HCT116 (cell line): ENCODE measurements around the gene AGFG2. TPM values are rescaled to one million over a fixed set of nuclear protein-coding genes. Genes with fewer than 3 reads are reported as not detected.

Experiments
- ATAC-seq: fragments of 200-7000 bp; cut with Tn5 transposase; 2 replicates; pipeline ENCODE4 v1.9.1; 2020; ENCODE audit warnings: mild to moderate bottlenecking, moderate library complexity
- BruUV-seq: library from RNA; stranded (reverse); fragments of 400-500 nt; replicated peaks from 2 replicates; lab custom pipeline; 2021; lab: Mats Ljungman, UMichigan
- CTCF ChIA-PET: fragments of 300-600 bp; sonication (Branson Sonifier 250); formaldehyde crosslinking; loops from one replicate; lab custom pipeline; 2021; ENCODE audit warnings: antibody characterized with exemption; lab: Charles Lee
- POLR2A ChIA-PET: fragments of 300-600, 350-600 bp; sonication (Branson Sonifier 250); formaldehyde crosslinking; loops from one replicate; lab custom pipeline; 2021; ENCODE audit warnings: antibody characterized with exemption; lab: Charles Lee
- RAD21 ChIA-PET, 2 experiments: fragments of 300-600 bp; sonication (Branson Sonifier 250); formaldehyde crosslinking; loops; one replicate each; lab custom pipeline; 2023; ENCODE audit warnings: low total read pairs in 2 of 2; ENCODE audit not compliant: uncharacterized antibody in 2 of 2, unreplicated experiment in 2 of 2, low non-redundant PET in 1 of 2; lab: Charles Lee
- DNase-seq: peaks from one replicate; pipeline ENCODE4 v3.0.0-alpha.2; 2010; ENCODE audit warnings: low read depth, low spot score
- H2AFZ ChIP-seq: fragments of 200-600 bp; shearing (Covaris generic), sonication (generic); 2 replicates; pipeline ENCODE4 v1.6.1; 2017; ENCODE audit warnings: low read depth, mixed run types, mixed read lengths, antibody characterized with exemption, low read length; ENCODE audit not compliant: poor library complexity, severe bottlenecking
- H3K27ac ChIP-seq: 2 replicates; pipeline ENCODE4 v1.5.1; 2012; ENCODE audit warnings: low read depth, low read length
- H3K27me3 ChIP-seq: fragments of 200-600 bp; sonication (generic); 2 replicates; pipeline ENCODE4 v1.6.1; 2016; ENCODE audit warnings: mixed run types, low read length, mixed read lengths; ENCODE audit not compliant: insufficient read depth
- H3K36me3 ChIP-seq, 2 experiments: fragments of 200-500 bp in 1 of 2; fragments of 200-600 bp in 1 of 2; sonication (Bioruptor generic) in 1 of 2; sonication (generic) in 1 of 2; 2 replicates each; pipeline versions ENCODE4 v1.5.1 to v1.6.1; 2014 to 2016; ENCODE audit warnings: low read length in 2 of 2, inconsistent platforms in 1 of 2, mixed read lengths in 1 of 2, mixed run types in 1 of 2; ENCODE audit not compliant: insufficient read depth in 2 of 2, control insufficient read depth in 1 of 2
- H3K4me1 ChIP-seq, 2 experiments: fragments of 200-600 bp in 1 of 2; sonication (generic) in 1 of 2; 2 replicates each; pipeline versions ENCODE4 v1.5.1 to v1.6.1; 2012 to 2017; ENCODE audit warnings: low read length in 2 of 2, inconsistent platforms in 1 of 2, mild to moderate bottlenecking in 1 of 2, mixed read lengths in 1 of 2, mixed run types in 1 of 2, moderate library complexity in 1 of 2; ENCODE audit not compliant: insufficient read depth in 2 of 2, control insufficient read depth in 1 of 2
- H3K4me2 ChIP-seq: fragments of 200-600 bp; sonication (generic); 2 replicates; pipeline ENCODE4 v1.6.1; 2017; ENCODE audit warnings: mixed run types, low read length, mixed read lengths
- H3K4me3 ChIP-seq, 2 experiments: fragments of 200-600 bp in 1 of 2; sonication (generic) in 1 of 2; replicated peaks in 1 of 2; 2 replicates each; pipeline ENCODE4 v1.5.1; 2011 to 2016; ENCODE audit warnings: low read length in 2 of 2, control low read depth in 1 of 2, low read depth in 1 of 2, mild to moderate bottlenecking in 1 of 2, mixed read lengths in 1 of 2, mixed run types in 1 of 2
- H3K79me2 ChIP-seq: fragments of 200-600 bp; sonication (generic); 2 replicates; pipeline ENCODE4 v1.6.1; 2017; ENCODE audit warnings: mild to moderate bottlenecking, mixed run types, low read length, moderate library complexity, mixed read lengths; ENCODE audit not compliant: insufficient read depth
- H3K9ac ChIP-seq: fragments of 200-600 bp; sonication (generic); 2 replicates; pipeline ENCODE4 v1.6.1; 2016; ENCODE audit warnings: low read length, mixed read lengths
- H3K9me2 ChIP-seq: fragments of 200-600 bp; sonication (generic), shearing (Covaris generic); 2 replicates; pipeline ENCODE4 v1.6.1; 2017; ENCODE audit warnings: mixed run types, mild to moderate bottlenecking, moderate library complexity; ENCODE audit not compliant: insufficient read depth
- H3K9me3 ChIP-seq, 2 experiments: fragments of 200-500 bp in 1 of 2; fragments of 200-600 bp in 1 of 2; sonication (Bioruptor generic) in 1 of 2; sonication (generic) in 1 of 2; 2 replicates each; pipeline ENCODE4 v1.6.1; 2014 to 2017; ENCODE audit warnings: low read length in 2 of 2, mixed read lengths in 2 of 2, inconsistent platforms in 1 of 2, low read depth in 1 of 2, mild to moderate bottlenecking in 1 of 2, mixed run types in 1 of 2, moderate library complexity in 1 of 2; ENCODE audit not compliant: control insufficient read depth in 1 of 2, insufficient read depth in 1 of 2
- H4K20me1 ChIP-seq: fragments of 200-600 bp; sonication (generic), shearing (Covaris generic); 2 replicates; pipeline ENCODE4 v1.6.1; 2017; ENCODE audit warnings: mixed run types, mild to moderate bottlenecking, moderate library complexity; ENCODE audit not compliant: insufficient read depth
- CTCF ChIP-seq, 3 experiments: fragments of 200-600 bp in 1 of 3; sonication (generic) in 1 of 3; IDR thresholded peaks in 2 of 3; conservative IDR thresholded peaks in 1 of 3; 2 replicates each; pipeline ENCODE4 v1.5.1; 2012 to 2017; ENCODE audit warnings: low read depth in 2 of 3, low read length in 2 of 3, antibody characterized with exemption in 1 of 3, borderline replicate concordance in 1 of 3, control low read depth in 1 of 3, mild to moderate bottlenecking in 1 of 3, mixed read lengths in 1 of 3, mixed run types in 1 of 3, moderate library complexity in 1 of 3; ENCODE audit not compliant: insufficient read depth in 1 of 3
- EGR1 ChIP-seq: IDR thresholded peaks from 2 replicates; pipeline ENCODE4 v1.6.1; 2012; ENCODE audit warnings: low read depth
- POLR2AphosphoS5 ChIP-seq: IDR thresholded peaks from 2 replicates; pipeline ENCODE4 v1.6.1; 2011; ENCODE audit warnings: mild to moderate bottlenecking, low read depth, low read length, moderate library complexity
- YY1 ChIP-seq: IDR thresholded peaks from 2 replicates; pipeline ENCODE4 v1.6.1; 2011; ENCODE audit warnings: low read length, low read depth, moderate library complexity, mild to moderate bottlenecking; ENCODE audit not compliant: insufficient replicate concordance; ENCODE audit errors: extremely low read depth
- ZFX ChIP-seq: fragments of 450-650 bp; IDR thresholded peaks from 2 replicates; pipeline ENCODE4 v1.6.1; 2017
- intact Hi-C: fragments of 100-400 bp; cut with micrococcal nuclease; formaldehyde crosslinking; loops from 2 replicates; pipeline ENCODE4 v1.10.0; 2022
- total RNA-seq: library from RNA; stranded (reverse); gene quantifications from one replicate; pipeline ENCODE4 v1.2.1, GENCODE V29; 2021; ENCODE audit not compliant: unreplicated experiment

Gene AGFG2
- total RNA-seq, 1 experiment from 2014 or later = 14.0 TPM

GRCh38 chr7:100545360-100546128, 6.5 kb downstream of the AGFG2 start:
- DNase-seq = peak; percentile 81
- intact Hi-C loops = loop anchor here (2.0 kb wide), 1 partner anchor 43 kb away; no protein-coding TSS in a partner anchor
- no TSS peak for BruUV-seq
- peak; percentile 94 for ATAC-seq
- Histone ChIP-seq H3K9me3 (no peaks in the 10 kb centered on the region), H3K4me3 (peak overlapping the region; percentile 22 to 38), H3K9me2 (no peaks in the 10 kb centered on the region), H3K9ac (peak overlapping the region; percentile 61), H2AFZ (no peak overlapping the region), H4K20me1 (no peaks in the 10 kb centered on the region), H3K79me2 (peaks cover 20% of the 10 kb centered on the region; the same call in 1 of the 2 replicates), H3K4me1 (peaks cover 50 to 56% of the 10 kb centered on the region in 2 experiments), H3K4me2 (peak overlapping the region; percentile 79), H3K36me3 (peaks cover 0 to 2% of the 10 kb centered on the region in 2 experiments; a peak in 1 of 4 replicates), H3K27ac (peak overlapping the region; percentile 95), H3K27me3 (no peaks in the 10 kb centered on the region)
- ChIA-PET CTCF (interaction anchor here (0.9 to 1.3 kb wide), 4 partner anchors 12 to 76 kb away, joined by 3 to 10 read pairs (median 4); no protein-coding TSS in a partner anchor), POLR2A (interaction anchor here (0.6 to 1.7 kb wide), 3 partner anchors 40 to 117 kb away, joined by 3 to 10 read pairs (median 4); partner anchors contain the start of genes FBXO24, LRCH4 and ZCWPW1), RAD21 (no interaction called here)
- TF ChIP-seq EGR1 = no peak
- TF ChIP-seq POLR2AphosphoS5 = peak; percentile 71
- peak; percentile 34 for TF ChIP-seq YY1
- peak; percentile 47 for TF ChIP-seq ZFX
- TF ChIP-seq CTCF (IDR thresholded peaks at IDR 0.05 in 2 of 3, conservative IDR thresholded peaks at IDR 0.05 in 1 of 3; ENCODE audit: borderline replicate concordance in 1 of 3, insufficient read depth in 1 of 3, low read depth in 2 of 3, low read length in 2 of 3) = no peak
